GM12878 (cell line): ENCODE results near the gene CAMKK2. TPM values are rescaled to one million over a fixed set of nuclear protein-coding genes. Genes with fewer than 3 reads are reported as not detected.

ENCODE experiments used
- ATAC-seq: fragments of 200-7000 bp; cut with Tn5 transposase; 3 replicates; pipeline ENCODE4 v1.9.1; 2020; ENCODE audit warnings: mild to moderate bottlenecking, moderate library complexity
- BruUV-seq: library from RNA; stranded (reverse); fragments of 400-500 nt; replicated peaks from 2 replicates; lab custom pipeline; 2021; lab: Mats Ljungman, UMichigan
- CTCF ChIA-PET: fragments of 300-600 bp; sonication (Branson Sonifier 250); formaldehyde crosslinking; extraction: SDS; loops from one replicate; lab custom pipeline; 2021; ENCODE audit warnings: inconsistent platforms; lab: Yijun Ruan, JAX
- POLR2A ChIA-PET: fragments of 350-600 bp; formaldehyde crosslinking; extraction: SDS; loops from one replicate; lab custom pipeline; 2021; ENCODE audit warnings: inconsistent platforms; lab: Charles Lee
- RAD21 ChIA-PET: fragments of 300-600 bp; sonication (Branson Sonifier 250); formaldehyde crosslinking; loops from one replicate; lab custom pipeline; 2023; ENCODE audit warnings: antibody characterized with exemption; ENCODE audit not compliant: unreplicated experiment; lab: Charles Lee
- SMC1A ChIA-PET: fragments of 300-600 bp; sonication (Branson Sonifier 250); formaldehyde crosslinking; loops from one replicate; lab custom pipeline; 2023; ENCODE audit not compliant: unreplicated experiment, uncharacterized antibody; lab: Charles Lee
- DNase-seq: peaks from one replicate; pipeline ENCODE4 v3.0.0-alpha.2; 2011; ENCODE audit warnings: low read depth, low spot score
- FAIRE-seq: peaks from 3 replicates; lab custom pipeline; 2011; peaks lifted over from hg19 to GRCh38; lab: Jason Lieb, UNC
- H2AFZ ChIP-seq: 2 replicates; pipeline ENCODE4 v1.6.0; 2011; ENCODE audit warnings: low read depth, low read length, control low read depth; ENCODE audit not compliant: control insufficient read depth
- H3K27ac ChIP-seq: 2 replicates; pipeline ENCODE4 v1.5.1; 2011; ENCODE audit warnings: control low read depth; ENCODE audit not compliant: control insufficient read depth, insufficient read depth
- H3K27me3 ChIP-seq, 2 experiments: replicated peaks in 1 of 2; 2 replicates each; pipeline versions ENCODE4 v1.6.0 to v1.6.1; 2011; ENCODE audit warnings: low read length in 1 of 2; ENCODE audit not compliant: control insufficient read depth in 2 of 2, insufficient read depth in 2 of 2
- H3K36me3 ChIP-seq, 2 experiments: 2 replicates each; pipeline ENCODE4 v1.5.1; 2011; ENCODE audit warnings: low read length in 1 of 2; ENCODE audit not compliant: control insufficient read depth in 2 of 2, insufficient read depth in 2 of 2
- H3K4me1 ChIP-seq: 2 replicates; pipeline ENCODE4 v1.6.1; 2011; ENCODE audit warnings: mild to moderate bottlenecking, low read length, moderate library complexity, mixed read lengths; ENCODE audit not compliant: control insufficient read depth, insufficient read depth
- H3K4me2 ChIP-seq: 2 replicates; pipeline ENCODE4 v1.6.0; 2011; ENCODE audit warnings: control low read depth; ENCODE audit not compliant: control insufficient read depth, insufficient read depth
- H3K4me3 ChIP-seq: fragments of 200-600 bp; sonication (generic); 2 replicates; pipeline ENCODE4 v1.5.1; 2016
- H3K79me2 ChIP-seq: 2 replicates; pipeline ENCODE4 v1.6.0; 2011; ENCODE audit warnings: low read length; ENCODE audit not compliant: control insufficient read depth, insufficient read depth
- H3K9ac ChIP-seq: 2 replicates; pipeline ENCODE4 v1.8.0; 2011; ENCODE audit warnings: low read length, control low read depth, mixed read lengths; ENCODE audit not compliant: control insufficient read depth, insufficient read depth
- H3K9me3 ChIP-seq: replicated peaks from 3 replicates; pipeline ENCODE4 v1.5.1; 2011; ENCODE audit warnings: mild to moderate bottlenecking, low read length; ENCODE audit not compliant: control insufficient read depth, insufficient read depth
- H4K20me1 ChIP-seq: 2 replicates; pipeline ENCODE4 v1.6.0; 2011; ENCODE audit not compliant: control insufficient read depth, insufficient read depth
- MEF2A ChIP-seq: IDR thresholded peaks from 2 replicates; pipeline ENCODE4 v1.6.1; 2011; ENCODE audit warnings: low read depth, mild to moderate bottlenecking, low read length, moderate library complexity; ENCODE audit not compliant: insufficient read depth
- MTA3 ChIP-seq: IDR thresholded peaks from 2 replicates; pipeline ENCODE4 v1.6.1; 2012; ENCODE audit warnings: low read length, inconsistent platforms, borderline replicate concordance
- NFYB ChIP-seq: IDR thresholded peaks from 2 replicates; pipeline ENCODE4 v1.6.1; 2011; ENCODE audit warnings: low read depth, mild to moderate bottlenecking, low read length, improper control_type of control experiment, moderate library complexity; ENCODE audit not compliant: insufficient read depth
- ZNF384 ChIP-seq: IDR thresholded peaks from 2 replicates; pipeline ENCODE4 v1.6.1; 2012; ENCODE audit warnings: low read depth, mild to moderate bottlenecking, low read length, improper control_type of control experiment, borderline replicate concordance
- WGBS: methylation state at CpG from one replicate; pipeline ENCODE4 v1.1.6; 2016; ENCODE audit warnings: low lambda C conversion rate; ENCODE audit not compliant: insufficient replicate concordance, insufficient coverage; ENCODE audit errors: missing lambda C conversion rate; 5-methylcytosine and 5-hydroxymethylcytosine counted together
- in situ Hi-C: fragments of 300-500 bp; cut with MboI; formaldehyde crosslinking; loops from 9 replicates; pipeline ENCODE4 v1.14.3; 2018; ENCODE audit warnings: mixed read lengths
- intact Hi-C: fragments of 100-400 bp; cut with micrococcal nuclease; formaldehyde crosslinking; loops from one replicate; pipeline ENCODE4 v1.14.2; 2022; ENCODE audit not compliant: unreplicated experiment
- polyA plus RNA-seq, 11 experiments: library from polyadenylated mRNA; depleted of rRNA in 4 of 11; unstranded in 6 of 11; stranded (reverse) in 5 of 11; fragments of >200 nt; fragmentation: Nextera tagmentation in 4 of 11; fragmentation: Illumina TruSeq in 1 of 11; extraction: Ambion mirVana in 4 of 11; extraction: Trizol in 1 of 11; gene quantifications; 1 replicate in 1 of 11; 2 replicates in 10 of 11; pipeline versions ENCODE4 v1.2.1 to v1.2.3, GENCODE V29; 2011 to 2016; ENCODE audit warnings: inconsistent platforms in 2 of 11, missing spikeins in 2 of 11, low read depth in 1 of 11
- total RNA-seq, 4 experiments: library from RNA; depleted of rRNA in 3 of 4; stranded (reverse); fragments of >200 nt in 3 of 4; fragmentation: Illumina TruSeq in 1 of 4; extraction: Trizol in 1 of 4; gene quantifications; 2 replicates each; pipeline versions ENCODE4 v1.2.1 to v1.2.3, GENCODE V29; 2013 to 2021
- TF ChIP-seq, protein P1 (sequence below): IDR thresholded peaks from 2 replicates; pipeline ENCODE4 v1.6.1; 2011; ENCODE audit warnings: low read depth, mild to moderate bottlenecking, low read length, moderate library complexity, borderline replicate concordance; ENCODE audit errors: extremely low read depth

CAMKK2 gene
- total and polyA plus RNA-seq, 10 of the 15 experiments (the other 5 are each of a cell fraction or from before 2014, with no cell fraction given): 5.2 to 40.6 (median 26.6) TPM

DNA sequence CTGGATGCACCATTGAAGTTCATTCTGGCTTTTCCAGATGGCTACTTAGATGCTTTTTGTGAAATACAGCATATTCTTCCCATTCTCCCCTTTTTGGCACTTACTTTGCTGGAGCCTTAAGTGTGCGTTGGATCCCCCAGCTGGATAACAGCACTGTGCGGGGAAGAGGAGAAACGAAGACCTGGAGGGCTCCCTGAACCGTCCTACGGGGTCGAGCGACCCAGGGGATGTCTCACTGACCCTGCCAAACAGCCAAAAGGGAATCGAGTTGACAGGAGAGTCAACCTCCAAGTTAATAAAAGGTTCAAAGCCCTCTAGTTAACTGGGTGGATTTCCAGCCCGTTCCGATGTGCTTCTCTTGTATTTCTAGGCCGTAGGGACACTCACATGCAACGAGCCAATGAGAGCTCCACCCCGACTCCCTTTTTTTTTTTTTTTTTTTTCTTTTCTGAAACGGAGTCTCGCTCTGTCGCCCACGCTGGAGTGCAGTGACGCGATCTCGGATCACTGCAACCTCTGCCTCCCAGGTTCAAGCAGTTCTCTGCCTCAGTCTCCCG is 1.0 kb upstream of the CAMKK2 start:
- H3K79me2 ChIP-seq: peaks cover 33% of the 10 kb centered on the region
- H3K27ac ChIP-seq: peak overlapping the region; percentile 67
- FAIRE-seq: no peak
- peak overlapping the region; percentile 80 for H3K9ac ChIP-seq
- POLR2A ChIA-PET: interaction anchor here (0.6 to 1.5 kb wide), 8 partner anchors 10 to 893 kb away, joined by 3 to 5 read pairs (median 4); partner anchors contain the start of gene P2RX7
- no peaks in the 10 kb centered on the region for H3K27me3 ChIP-seq
- no peak for DNase-seq
- in situ Hi-C loops: no loop called here
- no peaks in the 10 kb centered on the region for H4K20me1 ChIP-seq
- ATAC-seq: peak; percentile 17
- BruUV-seq: no TSS peak
- intact Hi-C loops: loop anchor here (2.0 kb wide), 1 partner anchor 39 kb away; no protein-coding TSS in a partner anchor
- TF ChIP-seq MEF2A (no peak), ZNF384 (peak; percentile 64), NFYB (peak; percentile 45; the same call in 1 of the 2 replicates), MTA3 (0 out of 2 replicates have a peak, but pooled peaks have one; percentile 28)
- TF ChIP-seq, protein P1, sequence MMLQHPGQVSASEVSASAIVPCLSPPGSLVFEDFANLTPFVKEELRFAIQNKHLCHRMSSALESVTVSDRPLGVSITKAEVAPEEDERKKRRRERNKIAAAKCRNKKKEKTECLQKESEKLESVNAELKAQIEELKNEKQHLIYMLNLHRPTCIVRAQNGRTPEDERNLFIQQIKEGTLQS: no peak
- CTCF ChIA-PET: interaction anchor here (1.5 kb wide), 1 partner anchor 58 kb away, joined by 3 read pairs; no protein-coding TSS in a partner anchor
- H2AFZ ChIP-seq: peak overlapping the region; percentile 90
- 3% methylated on average over 21 of the region's 21 CpGs for WGBS
- peak overlapping the region; percentile 100 for H3K4me2 ChIP-seq
- peak overlapping the region; percentile 82 for H3K4me3 ChIP-seq
- H3K9me3 ChIP-seq: no peaks in the 10 kb centered on the region
- SMC1A ChIA-PET: interaction anchor here (0.6 to 1.9 kb wide), 4 partner anchors 27 to 237 kb away, joined by 3 to 4 read pairs (median 3); no protein-coding TSS in a partner anchor
- 0 out of 4 replicates have a peak, but pooled peaks cover 0 to 2% of the 10 kb centered on the region in 2 experiments for H3K36me3 ChIP-seq
- RAD21 ChIA-PET: interaction anchor here (0.5 to 2.6 kb wide), 5 partner anchors 19 to 481 kb away, joined by 3 to 10 read pairs (median 3); no protein-coding TSS in a partner anchor
- peaks cover 19% of the 10 kb centered on the region for H3K4me1 ChIP-seq
